Measurements from ENCODE around the gene CAMSAP1. TPM values are rescaled to one million over a fixed set of nuclear protein-coding genes. Genes with fewer than 3 reads are reported as not detected.

CAMSAP1 gene
- polyA plus RNA-seq, 4 donors: 1.6 to 6.7 (median 3.2) TPM

DNA sequence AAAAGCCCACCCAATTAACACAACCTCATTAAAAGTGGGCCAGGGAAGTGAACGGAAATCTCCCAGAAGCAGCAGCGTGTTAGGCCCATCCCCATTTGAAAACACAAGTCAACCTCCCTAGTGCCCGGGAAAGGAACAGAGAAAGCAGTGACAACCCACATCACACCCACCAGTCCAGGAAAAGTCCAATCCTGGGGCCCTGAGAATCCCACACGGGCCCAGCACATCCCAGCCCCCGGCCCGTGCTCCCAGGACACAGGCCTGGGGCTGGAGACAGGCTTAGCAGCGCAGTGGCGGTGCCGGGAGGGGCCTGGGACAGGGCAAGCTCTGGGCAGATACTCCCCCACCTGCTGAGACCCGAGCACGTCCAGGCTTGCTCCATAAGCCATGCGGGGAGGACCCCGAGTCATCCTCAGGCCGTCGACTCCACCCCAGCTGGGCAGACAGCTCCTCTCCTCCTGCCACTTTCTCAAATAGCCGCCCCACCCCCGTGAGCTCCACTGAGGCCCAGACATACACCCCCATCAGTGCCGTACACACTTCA is 104.4 kb downstream of the CAMSAP1 start:
- H3K4me3 ChIP-seq (ENCODE audit: low read depth in 1 of 3, low read length in 3 of 3): no peak overlapping the region
- DNase-seq (no peak), FAIRE-seq (no peak)
- 70 to 80% (median 73%) methylated on average over 18 of the region's 18 CpGs for WGBS, 3 donors
- H3K36me3 ChIP-seq (ENCODE audit: control insufficient read depth in 3 of 3, insufficient read depth in 2 of 3, low read depth in 1 of 3, low read length in 3 of 3): peaks cover 0 to 3% (median 0%) of the 10 kb centered on the region in 3 donors
- no peaks in the 10 kb centered on the region for H3K27me3 ChIP-seq (ENCODE audit: control insufficient read depth in 3 of 3, insufficient read depth in 3 of 3, low read length in 3 of 3)
- no peaks in the 10 kb centered on the region for H3K9me3 ChIP-seq (ENCODE audit: control insufficient read depth in 2 of 2, insufficient read depth in 1 of 2, low read depth in 1 of 2, low read length in 1 of 2)
- no peak overlapping the region for H3K27ac ChIP-seq (ENCODE audit: low read depth in 1 of 3, low read length in 2 of 3)
- H3K4me1 ChIP-seq (ENCODE audit: control insufficient read depth in 3 of 3, insufficient read depth in 2 of 3, low read depth in 1 of 3, low read length in 2 of 3): no peaks in the 10 kb centered on the region

DNA sequence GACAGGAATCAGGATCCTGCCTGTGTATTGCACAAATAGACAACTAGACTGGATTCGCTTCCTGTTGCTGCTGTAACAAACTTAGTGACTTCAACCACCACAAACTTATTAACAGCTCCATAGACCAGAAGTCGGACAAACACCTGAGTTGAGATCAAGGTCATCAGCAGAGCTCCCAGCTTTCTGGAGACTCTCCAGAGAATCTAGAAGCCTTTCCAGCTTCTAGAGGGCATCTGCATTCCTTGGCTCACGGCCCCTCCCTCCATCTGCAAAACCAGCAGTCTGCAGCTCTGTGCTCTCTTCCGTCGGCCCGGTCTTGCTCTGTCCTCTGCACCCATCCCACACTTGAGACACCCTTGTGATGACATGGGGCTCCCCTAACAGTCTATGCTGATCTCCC is 106.3 kb downstream of the CAMSAP1 start:
- 85 to 91% (median 88%) methylated on average over 6 of the region's 6 CpGs for WGBS, 3 donors
- Histone ChIP-seq H3K36me3 (ENCODE audit: control insufficient read depth in 3 of 3, insufficient read depth in 2 of 3, low read depth in 1 of 3, low read length in 3 of 3) (no peaks in the 10 kb centered on the region), H3K4me3 (ENCODE audit: low read depth in 1 of 3, low read length in 3 of 3) (no peak overlapping the region), H3K27me3 (ENCODE audit: control insufficient read depth in 3 of 3, insufficient read depth in 3 of 3, low read length in 3 of 3) (no peaks in the 10 kb centered on the region), H3K9me3 (ENCODE audit: control insufficient read depth in 2 of 2, insufficient read depth in 1 of 2, low read depth in 1 of 2, low read length in 1 of 2) (no peaks in the 10 kb centered on the region), H3K4me1 (ENCODE audit: control insufficient read depth in 3 of 3, insufficient read depth in 2 of 3, low read depth in 1 of 3, low read length in 2 of 3) (no peaks in the 10 kb centered on the region), H3K27ac (ENCODE audit: low read depth in 1 of 3, low read length in 2 of 3) (no peak overlapping the region)
- FAIRE-seq (no peak), DNase-seq (no peak)

- DNase-seq: no peak
- Histone ChIP-seq H3K4me1 (ENCODE audit: control insufficient read depth in 3 of 3, insufficient read depth in 2 of 3, low read depth in 1 of 3, low read length in 2 of 3) (no peaks in the 10 kb centered on the region), H3K27me3 (ENCODE audit: control insufficient read depth in 3 of 3, insufficient read depth in 3 of 3, low read length in 3 of 3) (no peaks in the 10 kb centered on the region), H3K27ac (ENCODE audit: low read depth in 1 of 3, low read length in 2 of 3) (no peak overlapping the region), H3K4me3 (ENCODE audit: low read depth in 1 of 3, low read length in 3 of 3) (no peak overlapping the region), H3K9me3 (ENCODE audit: control insufficient read depth in 2 of 2, insufficient read depth in 1 of 2, low read depth in 1 of 2, low read length in 1 of 2) (no peaks in the 10 kb centered on the region), H3K36me3 (ENCODE audit: control insufficient read depth in 3 of 3, insufficient read depth in 2 of 3, low read depth in 1 of 3, low read length in 3 of 3) (no peaks in the 10 kb centered on the region)
- no peak for FAIRE-seq
- 92 to 95% (median 94%) methylated on average over 13 of the region's 13 CpGs for WGBS, 3 donors
Measured at GRCh38 chr9:135799261-135799660, 108.1 kb downstream of the CAMSAP1 start.

- H3K27me3 ChIP-seq (ENCODE audit: control insufficient read depth in 3 of 3, insufficient read depth in 3 of 3, low read length in 3 of 3): no peaks in the 10 kb centered on the region
- WGBS, 3 donors: 80 to 92% (median 81%) methylated on average over 7 to 10 of the region's 10 CpGs
- no peak overlapping the region for H3K27ac ChIP-seq (ENCODE audit: low read depth in 1 of 3, low read length in 2 of 3)
- H3K9me3 ChIP-seq (ENCODE audit: control insufficient read depth in 2 of 2, insufficient read depth in 1 of 2, low read depth in 1 of 2, low read length in 1 of 2): no peaks in the 10 kb centered on the region
- no peaks in the 10 kb centered on the region for H3K4me1 ChIP-seq (ENCODE audit: control insufficient read depth in 3 of 3, insufficient read depth in 2 of 3, low read depth in 1 of 3, low read length in 2 of 3)
- FAIRE-seq (no peak), DNase-seq (no peak)
- H3K4me3 ChIP-seq (ENCODE audit: low read depth in 1 of 3, low read length in 3 of 3): no peak overlapping the region
- H3K36me3 ChIP-seq (ENCODE audit: control insufficient read depth in 3 of 3, insufficient read depth in 2 of 3, low read depth in 1 of 3, low read length in 3 of 3): no peaks in the 10 kb centered on the region
Measured at GRCh38 chr9:135798263-135798585, 109.1 kb downstream of the CAMSAP1 start.

- no peaks in the 10 kb centered on the region for H3K9me3 ChIP-seq (ENCODE audit: control insufficient read depth in 2 of 2, insufficient read depth in 1 of 2, low read depth in 1 of 2, low read length in 1 of 2)
- WGBS, 3 donors: 40 to 43% (median 41%) methylated on average over 24 of the region's 24 CpGs
- no peaks in the 10 kb centered on the region for H3K36me3 ChIP-seq (ENCODE audit: control insufficient read depth in 3 of 3, insufficient read depth in 2 of 3, low read depth in 1 of 3, low read length in 3 of 3)
- FAIRE-seq (no peak), DNase-seq (peak; percentile 13 to 56)
- no peak overlapping the region for H3K27ac ChIP-seq (ENCODE audit: low read depth in 1 of 3, low read length in 2 of 3)
- no peak overlapping the region for H3K4me3 ChIP-seq (ENCODE audit: low read depth in 1 of 3, low read length in 3 of 3)
- no peaks in the 10 kb centered on the region for H3K27me3 ChIP-seq (ENCODE audit: control insufficient read depth in 3 of 3, insufficient read depth in 3 of 3, low read length in 3 of 3)
- no peaks in the 10 kb centered on the region for H3K4me1 ChIP-seq (ENCODE audit: control insufficient read depth in 3 of 3, insufficient read depth in 2 of 3, low read depth in 1 of 3, low read length in 2 of 3)
Measured at GRCh38 chr9:135797507-135798262, 109.7 kb downstream of the CAMSAP1 start.

DNA sequence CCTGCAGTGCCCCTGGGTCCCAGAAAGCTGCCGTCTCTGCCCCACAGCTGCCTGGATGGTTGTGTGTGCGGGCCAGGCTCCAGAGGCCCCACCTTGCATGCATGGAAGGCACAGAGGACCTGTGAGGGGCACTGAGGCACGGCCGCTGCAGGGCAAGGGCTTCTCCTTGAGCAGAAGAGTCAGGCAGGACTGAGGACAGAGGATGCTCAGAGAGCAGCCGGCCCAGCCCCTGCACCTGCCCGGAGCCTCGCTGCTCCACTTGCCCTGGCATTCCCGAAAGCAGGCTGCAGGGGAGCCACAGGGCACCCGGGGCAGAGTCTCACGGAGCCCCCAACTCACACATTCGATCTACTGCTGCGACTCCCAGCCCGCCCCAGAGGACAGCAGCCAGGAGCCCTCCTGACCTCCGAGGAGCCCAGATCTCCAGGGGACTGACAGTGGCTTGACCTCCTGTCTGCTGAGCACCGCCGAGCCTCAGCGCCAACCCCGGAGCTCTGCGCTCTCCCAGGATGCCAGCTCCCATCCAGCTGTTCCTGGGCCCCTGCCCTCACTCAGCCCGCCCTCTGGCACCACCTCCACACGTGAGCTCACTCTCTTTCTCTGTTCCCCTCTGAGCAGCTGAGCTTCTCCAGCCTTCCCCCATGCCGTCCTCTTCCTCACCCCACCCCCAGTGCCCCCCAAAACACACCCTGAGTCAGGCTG is 110.4 kb downstream of the CAMSAP1 start:
- H3K36me3 ChIP-seq (ENCODE audit: control insufficient read depth in 3 of 3, insufficient read depth in 2 of 3, low read depth in 1 of 3, low read length in 3 of 3): no peaks in the 10 kb centered on the region
- WGBS, 3 donors: 67 to 75% (median 73%) methylated on average over 19 to 22 of the region's 22 CpGs
- H3K4me1 ChIP-seq (ENCODE audit: control insufficient read depth in 3 of 3, insufficient read depth in 2 of 3, low read depth in 1 of 3, low read length in 2 of 3): no peaks in the 10 kb centered on the region
- no peaks in the 10 kb centered on the region for H3K9me3 ChIP-seq (ENCODE audit: control insufficient read depth in 2 of 2, insufficient read depth in 1 of 2, low read depth in 1 of 2, low read length in 1 of 2)
- DNase-seq (no peak), FAIRE-seq (no peak)
- no peaks in the 10 kb centered on the region for H3K27me3 ChIP-seq (ENCODE audit: control insufficient read depth in 3 of 3, insufficient read depth in 3 of 3, low read length in 3 of 3)
- no peak overlapping the region for H3K4me3 ChIP-seq (ENCODE audit: low read depth in 1 of 3, low read length in 3 of 3)
- no peak overlapping the region for H3K27ac ChIP-seq (ENCODE audit: low read depth in 1 of 3, low read length in 2 of 3)

DNA sequence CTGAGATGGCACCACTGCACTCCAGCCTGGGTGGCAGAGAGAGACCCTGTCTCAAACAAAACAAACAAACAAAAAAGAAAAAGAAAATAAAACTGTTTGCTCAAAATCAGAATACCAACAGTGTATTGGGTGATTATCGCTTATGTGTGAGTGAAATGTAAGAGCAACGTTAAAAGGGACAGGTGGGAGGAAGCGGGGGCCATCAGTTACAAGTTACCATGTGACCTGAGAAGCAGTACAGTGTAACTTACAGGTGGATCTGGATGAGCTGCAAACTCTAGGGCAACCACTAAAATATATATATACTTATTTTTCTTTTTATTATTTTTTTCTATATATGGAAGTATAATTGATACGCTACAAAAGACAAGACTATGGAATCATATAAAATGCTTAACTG is 112.0 kb downstream of the CAMSAP1 start:
- 82 to 86% (median 85%) methylated on average over 4 of the region's 4 CpGs for WGBS, 3 donors
- H3K4me1 ChIP-seq (ENCODE audit: control insufficient read depth in 3 of 3, insufficient read depth in 2 of 3, low read depth in 1 of 3, low read length in 2 of 3): no peaks in the 10 kb centered on the region
- H3K27ac ChIP-seq (ENCODE audit: low read depth in 1 of 3, low read length in 2 of 3): no peak overlapping the region
- H3K4me3 ChIP-seq (ENCODE audit: low read depth in 1 of 3, low read length in 3 of 3): no peak overlapping the region
- no peak for DNase-seq
- FAIRE-seq: no peak
- H3K36me3 ChIP-seq (ENCODE audit: control insufficient read depth in 3 of 3, insufficient read depth in 2 of 3, low read depth in 1 of 3, low read length in 3 of 3): no peaks in the 10 kb centered on the region
- H3K27me3 ChIP-seq (ENCODE audit: control insufficient read depth in 3 of 3, insufficient read depth in 3 of 3, low read length in 3 of 3): no peaks in the 10 kb centered on the region
- no peaks in the 10 kb centered on the region for H3K9me3 ChIP-seq (ENCODE audit: control insufficient read depth in 2 of 2, insufficient read depth in 1 of 2, low read depth in 1 of 2, low read length in 1 of 2)

DNA sequence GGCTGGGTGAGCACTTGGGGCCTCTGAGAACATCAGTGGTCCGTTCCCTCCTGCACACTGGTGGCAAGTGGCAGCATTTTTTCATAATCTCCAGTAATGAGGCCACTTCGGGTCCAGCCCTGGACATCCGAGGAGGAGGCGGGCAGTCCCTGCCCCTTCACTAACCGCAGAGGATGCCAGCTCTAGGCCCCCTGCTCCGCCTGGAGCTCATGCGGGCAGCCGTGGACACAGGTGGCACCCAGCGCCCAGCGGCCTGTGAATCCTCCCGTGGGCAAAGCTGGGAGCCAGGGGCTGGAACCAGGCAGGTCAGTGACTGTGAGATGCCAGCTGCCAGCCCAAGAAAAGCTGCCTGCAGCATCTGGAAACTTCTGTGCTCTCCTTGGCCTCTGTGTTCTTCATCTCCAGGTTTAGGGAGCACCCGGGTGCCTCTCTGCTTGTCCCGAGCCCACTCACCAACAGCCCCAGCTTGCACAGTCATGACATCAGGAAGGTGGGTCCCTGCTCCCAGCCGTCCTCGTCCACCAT is 112.9 kb downstream of the CAMSAP1 start:
- Histone ChIP-seq H3K4me3 (ENCODE audit: low read depth in 1 of 3, low read length in 3 of 3) (no peak overlapping the region), H3K9me3 (ENCODE audit: control insufficient read depth in 2 of 2, insufficient read depth in 1 of 2, low read depth in 1 of 2, low read length in 1 of 2) (no peaks in the 10 kb centered on the region), H3K27ac (ENCODE audit: low read depth in 1 of 3, low read length in 2 of 3) (no peak overlapping the region), H3K4me1 (ENCODE audit: control insufficient read depth in 3 of 3, insufficient read depth in 2 of 3, low read depth in 1 of 3, low read length in 2 of 3) (no peaks in the 10 kb centered on the region), H3K36me3 (ENCODE audit: control insufficient read depth in 3 of 3, insufficient read depth in 2 of 3, low read depth in 1 of 3, low read length in 3 of 3) (no peaks in the 10 kb centered on the region), H3K27me3 (ENCODE audit: control insufficient read depth in 3 of 3, insufficient read depth in 3 of 3, low read length in 3 of 3) (no peaks in the 10 kb centered on the region)
- no peak for DNase-seq
- 82 to 84% (median 82%) methylated on average over 14 to 15 of the region's 15 CpGs for WGBS, 3 donors
- no peak for FAIRE-seq
